Mucosa of descending colon (tissue), 3 donors: ENCODE measurements around the gene SCN4A. TPM values are rescaled to one million over a fixed set of nuclear protein-coding genes. Genes with fewer than 3 reads are reported as not detected.
A peak's percentile ranks its signal among the peaks of the same experiment; 100 is the strongest.
"Not testable (repeated sequence)": the region's sequence is repeated elsewhere in the genome, so short reads cannot be mapped to it uniquely, and the experiment has no call there.

ENCODE experiments used
- ATAC-seq: fragments of 200-7000 bp; cut with Tn5 transposase; one replicate; pipeline ENCODE4 v1.9.1; 2020; ENCODE audit warnings: mild to moderate bottlenecking, moderate library complexity
- DNase-seq, 3 donors: peaks; one replicate each; pipeline ENCODE4 v3.0.0-alpha.2; 2020
- H3K36me3 ChIP-seq: fragments of 200-600 bp; one replicate; pipeline ENCODE4 v1.8.0; 2021; ENCODE audit warnings: low read depth, mild to moderate bottlenecking
- H3K4me1 ChIP-seq: fragments of 200-600 bp; one replicate; pipeline ENCODE4 v1.8.0; 2021; ENCODE audit warnings: low read depth, mild to moderate bottlenecking
- H3K4me3 ChIP-seq: fragments of 200-600 bp; one replicate; pipeline ENCODE4 v1.8.0; 2021; ENCODE audit warnings: mild to moderate bottlenecking
- H3K9me3 ChIP-seq: fragments of 200-600 bp; one replicate; pipeline ENCODE4 v1.8.0; 2021; ENCODE audit warnings: mild to moderate bottlenecking
- intact Hi-C, 2 donors: fragments of 100-400 bp; cut with DNase I in 1 of 2; cut with micrococcal nuclease in 1 of 2; formaldehyde crosslinking; loops; one replicate each; pipeline versions ENCODE4 v1.11.0 to v1.11.1; 2022; cut with DNase I, micrococcal nuclease
- total RNA-seq, 3 donors: library from RNA; stranded (reverse); fragmentation: NEBNext Ultra II Directional in 2 of 3; extraction: Animal tissue kit (Norgen Biotek cat#: 25700) in 2 of 3; gene quantifications; one replicate each; pipeline versions ENCODE4 v1.2.1 to v1.2.4, GENCODE V29; 2021 to 2023
- TF ChIP-seq, protein P1 (sequence below): fragments of 200-600 bp; IDR thresholded peaks from one replicate; pipeline ENCODE4 v1.8.0; 2022; ENCODE audit warnings: antibody characterized with exemption, mild to moderate bottlenecking
- donor health status: DM: no; HTN: no; CAD: no; lungs with moderate emphysema.
- donor health status: DM: no; HTN: no; CAD: no.
- donor health status: DM: no; HTN: yes; CAD: no.

SCN4A gene
- total RNA-seq, 3 donors from 2014 or later, result 0.10 to 0.75 (median 0.22) TPM

DNA sequence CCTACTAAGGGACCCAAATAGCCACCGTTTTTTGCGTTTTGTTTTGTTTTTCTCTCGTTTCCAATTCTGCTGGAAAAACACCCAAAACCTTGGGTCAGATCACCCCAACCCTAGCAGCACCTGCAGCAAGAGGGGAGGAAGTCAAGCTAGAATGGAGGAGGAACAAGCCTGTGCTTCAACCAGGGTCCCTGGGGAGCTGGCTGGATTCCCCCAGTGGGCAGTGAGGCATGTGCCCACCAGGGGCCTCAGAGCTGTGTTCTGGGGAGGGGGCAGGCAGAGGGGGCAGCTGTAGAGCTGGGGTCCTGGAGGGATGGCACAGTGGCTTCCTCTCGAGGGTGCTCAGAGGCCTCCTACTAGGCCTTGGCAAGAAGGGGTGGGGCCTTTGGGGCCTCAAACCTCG is 47.1 kb downstream of the SCN4A start:
- intact Hi-C loops, result no loop called here
- H3K4me3 ChIP-seq, result no peak overlapping the region
- TF ChIP-seq, protein P1, sequence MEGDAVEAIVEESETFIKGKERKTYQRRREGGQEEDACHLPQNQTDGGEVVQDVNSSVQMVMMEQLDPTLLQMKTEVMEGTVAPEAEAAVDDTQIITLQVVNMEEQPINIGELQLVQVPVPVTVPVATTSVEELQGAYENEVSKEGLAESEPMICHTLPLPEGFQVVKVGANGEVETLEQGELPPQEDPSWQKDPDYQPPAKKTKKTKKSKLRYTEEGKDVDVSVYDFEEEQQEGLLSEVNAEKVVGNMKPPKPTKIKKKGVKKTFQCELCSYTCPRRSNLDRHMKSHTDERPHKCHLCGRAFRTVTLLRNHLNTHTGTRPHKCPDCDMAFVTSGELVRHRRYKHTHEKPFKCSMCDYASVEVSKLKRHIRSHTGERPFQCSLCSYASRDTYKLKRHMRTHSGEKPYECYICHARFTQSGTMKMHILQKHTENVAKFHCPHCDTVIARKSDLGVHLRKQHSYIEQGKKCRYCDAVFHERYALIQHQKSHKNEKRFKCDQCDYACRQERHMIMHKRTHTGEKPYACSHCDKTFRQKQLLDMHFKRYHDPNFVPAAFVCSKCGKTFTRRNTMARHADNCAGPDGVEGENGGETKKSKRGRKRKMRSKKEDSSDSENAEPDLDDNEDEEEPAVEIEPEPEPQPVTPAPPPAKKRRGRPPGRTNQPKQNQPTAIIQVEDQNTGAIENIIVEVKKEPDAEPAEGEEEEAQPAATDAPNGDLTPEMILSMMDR, result no peak
- no peaks in the 10 kb centered on the region for H3K36me3 ChIP-seq
- DNase-seq (peak in 1 of 3 donors; percentile 68), ATAC-seq (peak; percentile 32)
- no peaks in the 10 kb centered on the region for H3K9me3 ChIP-seq
- no peaks in the 10 kb centered on the region for H3K4me1 ChIP-seq

DNA sequence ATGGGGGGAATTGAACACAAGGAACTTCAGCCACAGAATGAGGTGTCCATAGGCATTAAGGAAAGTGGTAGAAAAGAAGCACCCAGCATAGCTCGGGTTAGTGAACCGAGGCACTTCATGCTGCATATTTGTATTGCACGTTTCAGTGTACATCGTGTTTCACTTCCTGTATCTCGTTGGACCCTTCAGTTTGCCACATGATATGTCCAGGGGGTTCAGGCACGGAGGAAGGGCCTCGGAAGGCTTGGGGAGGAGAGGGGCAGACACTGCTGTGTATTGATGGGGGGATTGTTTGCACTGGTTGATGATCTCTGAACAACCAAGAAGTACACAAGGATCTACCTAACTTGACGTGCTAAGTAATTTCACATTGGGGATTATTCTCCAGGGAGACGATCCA is 50.3 kb downstream of the SCN4A start:
- ATAC-seq (peak; percentile 41), DNase-seq (peak in 2 of 3 donors; percentile 1 to 21)

GRCh38 chr17:63920779-63921178 is 51.9 kb downstream of the SCN4A start:
- H3K4me3 ChIP-seq, intact Hi-C loops, H3K9me3 ChIP-seq, ATAC-seq, H3K4me1 ChIP-seq, H3K36me3 ChIP-seq: not testable (repeated sequence)
- DNase-seq, result peak in 1 of 3 donors; percentile 33

More for the DNA sequence above, 50.3 kb downstream of the SCN4A start:
- H3K4me3 ChIP-seq, intact Hi-C loops, H3K4me1 ChIP-seq, H3K9me3 ChIP-seq, H3K36me3 ChIP-seq: not testable (repeated sequence)

- H3K36me3 ChIP-seq, H3K9me3 ChIP-seq, DNase-seq, H3K4me1 ChIP-seq, ATAC-seq, intact Hi-C loops, H3K4me3 ChIP-seq: not testable (repeated sequence)
These were observed 52.7 kb downstream of the SCN4A start for GRCh38 chr17:63920050-63920449.

- peak; percentile 88 for ATAC-seq
- TF ChIP-seq, protein P1, result peak; percentile 96
- no peaks in the 10 kb centered on the region for H3K4me1 ChIP-seq
- no peaks in the 10 kb centered on the region for H3K9me3 ChIP-seq
- intact Hi-C loops, result loop anchor here in 1 of 2 donors (10.0 kb wide), 1 partner anchor 215 kb away; the partner anchor contains the start of gene ERN1
- DNase-seq, result peak in 2 of 3 donors; percentile 54 to 81
- no peaks in the 10 kb centered on the region for H3K36me3 ChIP-seq
- H3K4me3 ChIP-seq, result no peak overlapping the region
These were observed 53.4 kb downstream of the SCN4A start for GRCh38 chr17:63919311-63919723.

DNA sequence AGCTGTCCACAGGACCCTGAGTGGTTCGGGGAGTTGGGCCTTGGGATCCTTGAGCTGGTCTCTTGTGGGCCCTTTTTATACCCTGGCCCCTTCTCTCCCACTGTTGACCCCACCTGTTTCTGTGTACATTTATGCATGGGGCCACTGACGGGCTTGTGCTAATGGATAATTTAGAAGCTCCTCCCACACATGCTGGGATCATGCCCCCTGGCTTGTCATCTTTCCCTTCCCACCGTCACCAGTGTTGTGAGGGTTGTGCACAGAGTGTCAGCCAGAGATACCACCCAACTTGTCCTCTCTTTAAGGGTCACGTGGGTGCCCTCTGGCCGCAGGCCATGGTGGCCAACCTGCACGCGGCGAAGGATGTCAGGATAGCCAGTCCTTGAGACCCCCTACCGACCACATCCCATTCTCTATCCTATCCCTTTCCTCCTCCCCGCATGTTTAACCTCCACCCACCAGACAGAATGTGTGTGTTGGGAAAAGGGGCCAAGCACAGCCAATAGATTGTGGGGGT is 53.9 kb downstream of the SCN4A start, which contains the start of gene GH1:
TSS of gene GH1 (minus strand) at position 51 of the 517 bp plus-strand sequence. CDS start 63 bp downstream, outside the sequence.
- H3K4me3 ChIP-seq, H3K4me1 ChIP-seq, H3K36me3 ChIP-seq, H3K9me3 ChIP-seq, ATAC-seq: not testable (repeated sequence)
- DNase-seq, result peak in 1 of 3 donors; percentile 46
- intact Hi-C loops, result loop anchor here in 1 of 2 donors (10.0 kb wide), 1 partner anchor 216 kb away; the partner anchor contains the start of gene ERN1

GRCh38 chr17:63918305-63918704 is 54.4 kb downstream of the SCN4A start:
- no peak for ATAC-seq
- peak in 1 of 3 donors; percentile 22 for DNase-seq
- Histone ChIP-seq H3K36me3 (no peaks in the 10 kb centered on the region), H3K4me1 (no peaks in the 10 kb centered on the region), H3K9me3 (no peaks in the 10 kb centered on the region), H3K4me3 (no peak overlapping the region)
- TF ChIP-seq, protein P1, result no peak
- intact Hi-C loops, result loop anchor here in 1 of 2 donors (10.0 kb wide), 1 partner anchor 216 kb away; the partner anchor contains the start of gene ERN1
